NCI-H128 (cell line): ENCODE results near the gene OSTF1.

Experiments
- DNase-seq: peaks from one replicate; lab custom pipeline; 2025; ENCODE audit not compliant: unreplicated experiment; lab: John Stamatoyannopoulos, UW

OSTF1 gene

GRCh38 chr9:75161116-75161857, 73.0 kb downstream of the OSTF1 start:
- no peak for DNase-seq

GRCh38 chr9:75163764-75164163, 75.5 kb downstream of the OSTF1 start:
- no peak for DNase-seq

- no peak for DNase-seq
These were observed 76.3 kb downstream of the OSTF1 start for GRCh38 chr9:75164573-75164972.

DNA sequence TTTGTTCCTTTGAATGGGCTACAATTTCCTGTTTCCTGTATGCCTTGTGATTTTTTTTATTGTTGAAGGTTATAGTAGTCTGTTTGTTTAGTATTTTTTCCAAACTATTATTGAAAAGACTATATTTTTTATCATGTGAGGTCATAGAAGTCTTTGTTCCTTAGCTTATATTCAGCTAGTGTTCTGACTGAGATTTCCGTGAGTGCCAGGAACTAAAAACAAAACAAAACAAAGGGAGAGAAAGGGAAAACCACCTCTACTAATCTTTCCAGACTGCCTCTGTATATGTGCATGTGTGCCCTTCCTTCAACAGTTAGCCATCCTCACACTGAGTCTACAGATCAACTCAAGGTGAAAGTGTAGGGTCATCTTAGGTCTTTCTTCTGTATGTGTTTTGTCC, 79.0 kb downstream of the OSTF1 start:
- DNase-seq = no peak

GRCh38 chr9:75168270-75169178, 80.2 kb downstream of the OSTF1 start:
- no peak for DNase-seq

DNA sequence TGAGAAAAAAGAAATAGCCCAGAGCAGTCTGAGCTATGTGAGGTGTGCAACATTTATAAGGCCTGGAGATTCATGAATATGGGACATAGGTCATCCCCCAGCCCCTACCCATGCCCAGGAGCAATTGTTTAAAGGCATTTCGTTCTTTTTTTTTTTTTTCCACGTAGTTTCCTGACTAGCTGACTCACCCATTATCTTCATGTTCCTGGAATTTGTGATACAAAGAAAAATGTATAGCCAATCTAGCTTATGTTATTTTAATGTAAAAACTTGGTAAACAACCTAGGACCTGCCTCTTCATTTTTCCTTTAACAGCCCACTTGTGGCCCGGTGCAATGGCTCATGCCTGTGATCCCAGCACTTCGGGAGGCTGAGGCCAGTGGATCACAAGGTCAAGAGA, 81.3 kb downstream of the OSTF1 start:
- no peak for DNase-seq

GRCh38 chr9:75170898-75171360, 82.6 kb downstream of the OSTF1 start:
- DNase-seq = no peak

- no peak for DNase-seq
These were observed 87.1 kb downstream of the OSTF1 start for GRCh38 chr9:75175395-75175794.

- DNase-seq = no peak
These were observed 87.7 kb downstream of the OSTF1 start for GRCh38 chr9:75176037-75176436.

- no peak for DNase-seq
These were observed 93.4 kb downstream of the OSTF1 start for GRCh38 chr9:75181750-75182149.

DNA sequence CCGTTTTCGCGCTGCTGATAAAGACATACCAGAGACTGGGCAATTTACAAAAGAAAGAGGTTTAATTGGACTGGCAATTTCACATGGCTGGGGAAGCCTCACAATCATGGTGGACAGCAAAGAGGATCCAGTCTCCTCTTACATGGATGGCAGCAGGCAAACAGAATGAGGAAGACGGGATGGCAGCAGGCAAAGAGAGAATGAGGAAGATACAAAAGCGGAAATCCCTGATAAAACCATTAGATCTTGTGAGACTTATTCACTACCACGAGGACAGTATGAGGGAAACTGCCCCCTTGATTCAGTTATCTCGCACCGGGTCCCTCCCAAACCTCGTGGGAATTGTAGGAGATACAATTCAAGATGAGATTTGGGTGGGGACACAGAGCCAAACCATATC, 95.0 kb downstream of the OSTF1 start:
- DNase-seq = no peak

GRCh38 chr9:75184471-75184870, 96.2 kb downstream of the OSTF1 start:
- DNase-seq = no peak

GRCh38 chr9:75185585-75186170, 97.4 kb downstream of the OSTF1 start:
- no peak for DNase-seq

- DNase-seq = no peak
These were observed 98.6 kb downstream of the OSTF1 start for GRCh38 chr9:75186767-75187380.

DNA sequence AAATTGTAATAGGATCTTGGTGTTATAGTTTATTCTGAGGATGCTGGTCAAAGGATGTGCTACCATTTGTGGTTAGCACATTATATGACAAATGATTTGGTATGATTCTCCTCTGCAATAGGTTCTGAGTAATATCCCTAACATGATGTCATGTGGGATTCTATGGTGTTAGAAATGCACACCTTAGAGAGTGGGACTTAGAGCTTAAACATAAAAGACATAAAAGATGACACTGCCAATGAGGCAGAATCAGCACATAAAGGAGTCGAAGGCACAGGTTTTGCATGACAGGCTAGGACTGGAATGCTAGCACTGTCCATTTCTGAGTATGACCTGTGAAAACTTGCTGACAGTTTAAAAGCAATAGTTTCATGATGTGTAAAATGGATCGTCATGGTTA, 100.4 kb downstream of the OSTF1 start:
- no peak for DNase-seq

DNA sequence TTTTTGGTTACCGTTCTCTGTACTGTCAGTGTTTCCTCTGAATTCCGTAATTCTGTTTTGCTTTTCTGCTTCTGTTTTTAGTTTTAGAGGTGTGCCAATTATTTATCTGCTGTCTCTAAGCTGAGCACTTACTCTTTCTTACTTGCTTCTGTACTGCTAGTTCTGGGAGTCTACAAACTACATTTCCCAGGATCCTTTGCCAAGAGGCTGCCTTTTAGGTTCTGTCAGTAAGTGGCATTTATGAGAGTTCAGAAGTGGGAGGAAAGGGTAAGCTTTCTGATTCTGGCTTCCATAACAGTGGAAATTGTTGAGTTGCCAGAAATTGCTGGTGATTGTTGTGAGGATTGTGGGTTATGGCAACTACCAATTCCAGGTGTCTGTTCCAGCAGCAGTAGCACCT, 102.4 kb downstream of the OSTF1 start:
- no peak for DNase-seq
